ENCODE measurements around the gene AK3. TPM values are rescaled to one million over a fixed set of nuclear protein-coding genes. Genes with fewer than 3 reads are reported as not detected.

Gene AK3
- total RNA-seq, 2 donors from 2014 or later, result 89.1 to 95.7 TPM

DNA sequence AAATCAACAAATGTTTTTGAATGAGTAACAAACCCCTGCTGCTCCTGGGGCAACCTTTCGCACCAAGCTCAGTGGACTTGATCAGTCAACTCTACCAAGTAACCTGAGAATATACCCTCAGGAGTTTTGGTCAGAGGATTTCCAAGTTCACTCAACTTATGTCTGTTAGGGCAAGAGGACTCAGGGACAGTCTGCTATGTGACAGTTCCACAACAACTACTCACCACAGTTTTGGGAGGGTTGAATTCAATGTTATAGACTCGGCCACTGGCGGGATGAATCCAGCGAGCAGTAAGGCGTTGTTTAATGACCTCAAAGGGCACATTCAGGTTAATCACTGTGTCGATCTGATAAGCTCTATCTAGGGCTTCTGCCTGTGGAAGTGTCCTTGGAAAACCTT lies 22.1 kb downstream of the AK3 start:
- DNase-seq, result no peak
- intact Hi-C loops (cut with DNase I, micrococcal nuclease), result no loop called here
- no peak for ATAC-seq

DNA sequence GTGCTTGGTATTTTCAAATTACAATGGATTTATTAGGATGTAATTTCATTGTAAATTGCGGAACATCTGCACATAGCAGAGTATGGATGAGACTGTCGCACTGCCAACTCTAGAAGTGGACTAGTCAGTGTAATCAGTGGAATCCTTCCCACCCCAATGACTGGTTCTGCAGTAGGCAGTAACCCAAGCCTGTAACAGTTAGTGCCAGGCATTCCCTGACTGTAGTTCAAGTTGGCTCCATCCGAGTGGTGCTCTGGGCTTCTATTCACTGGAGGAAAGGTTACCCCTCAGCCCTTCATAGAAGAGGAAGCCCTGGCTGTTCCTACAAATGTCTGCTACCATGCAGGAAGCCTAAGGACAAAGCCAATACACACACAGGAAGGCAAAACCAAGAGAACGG lies 23.2 kb downstream of the AK3 start:
- no peak for ATAC-seq
- intact Hi-C loops (cut with DNase I, micrococcal nuclease), result no loop called here
- DNase-seq, result no peak

DNA sequence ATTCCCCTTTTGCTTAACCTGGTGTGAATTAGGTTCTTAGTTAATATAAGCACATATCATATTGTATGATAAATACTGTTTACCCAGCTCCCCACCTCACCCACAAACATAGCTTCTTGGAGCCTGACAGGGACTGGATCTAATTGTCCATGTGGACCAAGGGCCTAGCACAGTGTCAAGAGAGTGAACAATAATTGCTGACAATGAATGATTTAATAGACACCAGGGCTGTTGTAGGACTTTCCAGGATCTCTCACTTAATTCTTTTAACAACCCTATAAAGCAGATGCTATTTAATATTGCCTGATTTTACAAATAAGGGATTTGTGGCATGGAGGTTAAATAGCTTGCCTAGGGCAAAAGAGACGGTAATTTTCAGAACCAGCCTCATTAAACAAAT lies 24.8 kb downstream of the AK3 start:
- ATAC-seq (no peak), DNase-seq (no peak)
- intact Hi-C loops (cut with DNase I, micrococcal nuclease), result no loop called here

DNA sequence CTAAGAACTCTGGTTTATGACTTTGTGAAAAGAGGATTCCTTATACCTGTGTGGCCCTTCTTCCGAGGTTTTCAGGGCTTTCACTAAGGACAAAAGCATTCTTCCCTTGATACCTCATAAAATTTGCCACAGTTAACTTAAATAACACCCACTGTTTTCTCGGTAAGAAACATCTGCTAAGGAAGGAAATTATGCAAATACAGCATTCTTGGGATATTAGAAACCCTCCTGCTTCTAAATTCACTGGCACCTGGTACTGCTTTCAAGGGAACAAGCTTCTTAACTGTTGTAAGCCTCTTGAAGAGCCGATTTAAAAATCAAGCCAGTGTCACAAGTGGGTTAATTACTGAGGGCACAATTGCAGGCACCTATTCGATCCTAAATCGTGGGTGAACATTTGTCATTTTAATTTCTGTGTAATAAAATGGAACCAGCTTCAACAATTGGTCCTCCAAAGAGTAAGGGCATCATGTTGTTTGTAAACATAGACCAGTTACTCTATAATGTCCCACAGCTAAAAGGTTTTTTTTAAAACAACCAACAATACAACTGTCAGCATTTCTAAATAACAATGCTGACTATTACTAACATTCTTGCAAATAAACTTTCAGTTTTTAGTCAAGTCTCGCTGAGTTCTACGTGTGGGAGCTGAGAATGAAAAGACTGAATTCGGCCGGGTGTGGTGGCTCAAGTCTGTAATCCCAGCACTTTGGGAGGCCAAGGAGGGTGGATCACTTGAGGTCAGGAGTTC lies 26.6 kb downstream of the AK3 start:
- ATAC-seq, result no peak
- DNase-seq, result no peak
- intact Hi-C loops (cut with DNase I, micrococcal nuclease), result no loop called here

DNA sequence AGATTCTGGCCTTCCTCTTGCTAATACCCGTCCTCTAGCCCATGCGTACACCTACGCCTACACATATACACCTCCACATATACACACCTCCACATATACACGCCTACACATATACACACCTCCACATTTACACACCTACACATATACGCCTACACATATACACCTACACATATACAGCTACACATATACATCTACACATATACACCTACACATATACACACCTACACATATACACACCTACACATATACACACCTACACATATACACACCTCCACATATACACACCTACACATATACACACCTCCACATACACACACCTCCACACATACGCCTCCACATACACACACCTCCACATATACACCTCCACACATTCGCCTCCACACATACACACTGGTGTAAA lies 27.2 kb downstream of the AK3 start:
- peak; percentile 16 for ATAC-seq
- no peak for DNase-seq
- intact Hi-C loops (cut with DNase I, micrococcal nuclease), result no loop called here

DNA sequence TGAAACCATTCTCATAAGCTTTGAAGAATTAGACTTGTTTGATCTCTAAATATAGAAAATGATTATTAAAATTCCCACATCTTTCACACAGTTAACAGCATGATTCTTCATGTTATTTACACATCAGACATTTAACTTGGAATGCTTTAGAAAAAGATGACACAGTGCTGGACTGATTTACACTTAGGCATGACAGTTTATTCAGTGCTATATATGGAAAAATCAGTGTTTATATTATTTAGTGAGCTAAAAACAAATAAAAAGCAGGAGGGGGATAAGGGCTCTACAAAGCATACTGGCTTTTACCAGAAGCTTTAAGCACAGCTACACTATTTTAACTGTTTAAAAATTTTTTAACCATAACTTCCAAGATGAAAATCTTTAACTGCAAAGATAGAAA lies 31.6 kb downstream of the AK3 start:
- intact Hi-C loops (cut with DNase I, micrococcal nuclease), result no loop called here
- DNase-seq, result no peak

DNA sequence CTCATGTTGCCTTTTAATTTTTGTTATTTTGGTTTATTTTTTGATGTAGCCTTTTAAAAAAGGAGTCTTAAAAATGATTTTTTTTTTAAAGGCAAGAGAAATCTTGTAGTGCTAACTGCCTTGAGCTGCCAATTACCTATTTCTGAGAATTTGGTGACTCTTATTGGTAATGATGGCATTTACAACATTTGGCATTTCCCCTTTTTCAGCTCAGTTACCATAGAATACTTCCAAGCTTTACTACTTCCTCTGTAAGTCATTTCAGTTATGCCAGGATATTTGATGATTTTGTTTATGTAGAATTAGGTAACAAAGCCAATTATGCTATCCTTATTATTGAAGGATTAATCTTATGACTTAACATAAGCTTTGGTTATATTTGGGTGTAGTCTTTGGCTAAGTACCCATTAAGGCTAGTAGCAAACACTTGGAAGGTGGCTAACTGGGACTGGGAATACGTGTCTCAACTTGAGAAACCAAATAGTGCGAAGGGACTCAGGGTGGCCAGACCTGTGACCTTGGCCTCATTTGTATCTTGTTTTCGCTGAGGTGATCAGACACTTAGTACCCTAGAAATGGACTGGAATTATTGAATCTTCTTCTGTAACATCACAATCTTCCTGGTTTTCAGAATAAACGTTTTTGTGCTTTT lies 33.9 kb downstream of the AK3 start:
- ATAC-seq (no peak), DNase-seq (no peak)
- intact Hi-C loops (cut with DNase I, micrococcal nuclease), result no loop called here

More for the DNA sequence above, 31.6 kb downstream of the AK3 start:
- ATAC-seq, result no peak

DNA sequence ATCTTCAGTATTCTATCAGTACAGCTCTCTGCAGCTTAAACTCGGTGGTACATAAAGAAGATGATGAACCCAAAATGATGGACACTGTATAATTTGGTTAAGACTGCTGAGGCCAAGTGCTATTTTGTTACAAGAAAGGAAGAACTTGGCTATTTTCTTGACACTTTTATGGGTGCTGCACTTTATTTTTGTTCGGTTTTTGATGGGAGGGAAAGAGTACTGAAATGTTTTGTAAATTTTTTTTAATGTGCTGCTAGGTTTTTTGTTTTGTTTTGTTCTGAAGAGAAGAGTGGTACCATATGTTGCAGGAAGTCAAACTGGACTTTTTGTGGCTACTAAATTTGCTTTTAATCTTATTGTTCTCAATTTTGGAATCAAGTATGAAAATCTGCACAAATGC lies 35.0 kb downstream of the AK3 start:
- ATAC-seq (no peak), DNase-seq (no peak)
- intact Hi-C loops (cut with DNase I, micrococcal nuclease), result no loop called here

DNA sequence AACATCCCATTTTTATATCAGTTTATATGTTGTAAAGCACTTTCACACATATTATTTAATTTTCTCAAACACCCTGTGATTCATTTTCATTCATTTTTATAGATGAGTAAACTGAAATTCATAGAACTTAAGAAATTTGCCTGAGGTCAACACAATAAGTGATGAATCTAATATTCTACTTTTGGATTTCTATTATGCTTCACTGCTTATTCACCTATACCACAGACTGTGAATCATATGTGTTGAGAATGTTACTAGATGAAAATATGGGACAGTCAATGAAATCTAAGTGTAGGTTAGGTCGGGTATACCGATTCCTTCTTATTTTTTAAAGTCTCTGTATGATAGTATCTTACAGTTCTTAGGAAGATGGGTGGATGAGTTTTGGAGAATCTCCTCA lies 36.9 kb downstream of the AK3 start:
- intact Hi-C loops (cut with DNase I, micrococcal nuclease), result no loop called here
- ATAC-seq, result no peak
- DNase-seq, result no peak

DNA sequence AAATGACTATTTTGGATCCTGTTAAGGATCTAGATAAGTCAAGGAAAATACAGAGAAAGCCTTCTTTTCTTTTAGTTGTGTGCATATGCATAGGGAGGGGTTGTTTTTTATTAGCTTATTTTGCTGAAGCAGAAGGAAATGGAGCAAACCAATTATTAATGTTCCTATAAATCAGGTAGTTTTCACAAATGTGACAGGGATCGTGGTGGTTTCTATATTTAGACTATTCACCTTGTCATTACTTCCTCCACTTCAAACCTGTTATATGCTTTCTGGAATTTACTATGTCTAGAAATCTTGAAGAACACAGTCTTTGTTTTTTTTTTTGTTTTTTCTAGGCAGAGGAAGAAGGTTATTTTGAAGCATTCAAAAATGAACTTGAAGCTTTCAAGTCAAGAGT lies 39.5 kb downstream of the AK3 start:
- DNase-seq (no peak), ATAC-seq (no peak)
- intact Hi-C loops (cut with DNase I, micrococcal nuclease), result no loop called here

DNA sequence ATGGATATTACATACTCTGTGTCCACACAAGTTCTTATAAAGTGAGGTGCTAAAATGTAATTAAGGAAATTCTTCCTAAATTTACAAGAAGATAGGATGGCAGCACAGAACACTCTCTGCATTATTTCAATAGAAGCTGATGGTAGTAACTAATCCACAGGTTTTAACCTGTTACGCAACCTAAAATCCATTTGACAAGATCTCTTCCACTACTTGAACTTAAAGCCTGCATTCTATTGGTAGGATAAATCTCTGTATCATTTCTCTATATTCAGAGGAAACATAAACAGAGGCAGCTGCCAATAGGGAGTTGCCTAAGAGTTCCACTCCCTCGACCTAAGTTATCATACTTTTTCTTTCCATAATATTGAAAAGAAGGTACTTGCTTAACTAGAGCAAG lies 40.1 kb downstream of the AK3 start:
- DNase-seq (no peak), ATAC-seq (no peak)
- intact Hi-C loops (cut with DNase I, micrococcal nuclease), result no loop called here

DNA sequence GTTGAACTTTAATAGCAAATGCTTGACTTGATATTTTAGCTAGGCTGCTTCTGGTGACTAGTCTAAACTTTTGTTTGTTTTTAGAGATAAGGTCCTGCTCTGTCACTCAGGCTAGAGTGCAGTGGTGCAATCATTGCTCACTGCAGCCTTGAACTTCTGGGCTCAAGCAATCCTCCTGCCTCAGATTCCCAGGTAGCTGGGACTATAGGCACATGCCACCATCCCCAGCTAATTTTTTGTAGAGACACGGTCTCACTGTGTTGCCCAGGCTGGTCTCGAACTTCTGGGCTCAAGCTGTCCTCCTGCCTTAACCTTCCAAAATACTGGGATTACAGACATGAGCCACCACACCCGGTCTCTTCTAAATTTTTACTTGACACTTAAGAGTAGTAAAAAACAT lies 40.9 kb downstream of the AK3 start:
- no peak for DNase-seq
- intact Hi-C loops (cut with DNase I, micrococcal nuclease), result no loop called here
- peak; percentile 29 for ATAC-seq

DNA sequence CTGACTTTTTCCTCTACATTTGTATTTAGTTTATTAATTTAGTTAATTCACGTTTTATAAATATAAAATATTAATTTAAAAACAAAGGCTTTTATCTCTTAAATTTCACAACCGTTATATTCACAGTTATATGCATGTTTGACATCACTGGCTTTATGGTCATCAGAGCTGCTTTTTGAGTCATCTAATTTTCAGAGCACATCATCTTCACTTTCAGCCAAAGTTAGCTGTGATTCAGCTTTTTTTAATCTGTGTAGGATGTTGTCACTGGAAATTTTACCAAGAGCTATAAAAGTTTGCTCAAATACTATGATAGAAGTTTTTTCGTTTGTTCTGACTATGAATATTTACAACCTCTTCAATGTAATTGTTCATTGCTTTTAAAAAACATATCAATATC lies 49.2 kb downstream of the AK3 start:
- ATAC-seq, result no peak
- no peak for DNase-seq

DNA sequence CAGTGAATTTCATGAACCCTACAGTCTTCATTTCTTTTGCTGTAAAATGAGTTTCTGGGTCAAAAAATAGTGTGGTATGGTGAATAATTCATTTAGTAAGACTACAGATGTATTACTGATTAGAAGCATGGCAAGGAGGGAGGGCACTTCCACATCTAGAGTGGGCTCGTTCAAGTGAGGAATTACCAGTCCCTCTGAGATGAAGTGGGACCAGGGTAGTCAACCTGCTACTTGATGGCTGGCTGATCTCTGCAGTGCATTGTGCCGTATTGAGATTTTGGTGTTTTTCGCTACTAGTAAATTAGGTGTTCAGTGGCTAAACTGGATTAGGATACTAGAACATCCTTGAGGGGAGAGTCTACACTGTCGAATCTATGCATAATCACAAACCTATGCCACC lies 50.9 kb downstream of the AK3 start:
- intact Hi-C loops (cut with DNase I, micrococcal nuclease), result no loop called here
- DNase-seq, result no peak
- no peak for ATAC-seq

More for the DNA sequence above, 49.2 kb downstream of the AK3 start:
- intact Hi-C loops (cut with DNase I, micrococcal nuclease), result no loop called here

DNA sequence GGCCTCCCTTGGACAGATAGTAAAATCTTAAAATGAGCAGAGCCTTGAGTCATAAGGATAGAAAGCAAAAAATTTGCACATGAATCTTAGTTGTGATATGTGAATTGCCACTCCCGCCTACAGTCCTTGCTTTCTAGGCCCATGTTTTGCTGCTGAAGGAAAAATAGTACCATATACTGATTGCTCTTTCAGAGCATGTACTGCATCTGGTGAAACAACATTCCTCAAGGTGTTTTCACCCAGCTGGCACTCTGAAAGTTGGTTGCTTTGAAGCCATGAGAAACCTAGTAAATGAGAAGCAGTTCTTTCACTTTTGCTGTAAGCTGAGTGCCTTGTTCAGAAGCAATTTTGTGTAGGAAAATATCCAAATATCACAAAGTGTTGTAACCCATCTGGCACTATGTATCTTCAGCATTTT lies 51.3 kb downstream of the AK3 start:
- intact Hi-C loops (cut with DNase I, micrococcal nuclease), result loop anchor here in 1 of 2 donors (10.0 kb wide), 1 partner anchor 45 kb away; no protein-coding TSS in a partner anchor
- no peak for ATAC-seq

DNA sequence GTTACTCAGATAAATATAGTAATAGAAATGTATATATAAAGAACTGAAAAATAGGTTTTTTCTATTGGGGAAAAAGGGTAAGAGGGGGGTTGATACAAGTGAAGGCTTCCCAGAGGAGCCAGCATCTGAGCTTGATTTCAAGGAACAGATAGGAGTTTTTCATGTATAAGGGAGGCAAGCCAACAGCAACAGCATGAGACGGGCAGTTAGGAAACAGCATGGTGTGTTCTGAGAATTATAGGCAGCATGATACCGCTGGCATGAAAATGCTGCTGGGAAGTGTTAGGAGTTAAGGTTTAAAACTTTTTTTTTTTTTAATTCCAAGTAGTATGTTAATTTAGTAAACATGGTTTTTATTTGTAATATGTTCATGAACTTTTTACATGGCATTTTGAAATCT lies 52.0 kb downstream of the AK3 start:
- no peak for DNase-seq
- intact Hi-C loops (cut with DNase I, micrococcal nuclease), result loop anchor here in 1 of 2 donors (10.0 kb wide), 1 partner anchor 46 kb away; no protein-coding TSS in a partner anchor
- no peak for ATAC-seq

More for the DNA sequence above, 51.3 kb downstream of the AK3 start:
- DNase-seq, result no peak

DNA sequence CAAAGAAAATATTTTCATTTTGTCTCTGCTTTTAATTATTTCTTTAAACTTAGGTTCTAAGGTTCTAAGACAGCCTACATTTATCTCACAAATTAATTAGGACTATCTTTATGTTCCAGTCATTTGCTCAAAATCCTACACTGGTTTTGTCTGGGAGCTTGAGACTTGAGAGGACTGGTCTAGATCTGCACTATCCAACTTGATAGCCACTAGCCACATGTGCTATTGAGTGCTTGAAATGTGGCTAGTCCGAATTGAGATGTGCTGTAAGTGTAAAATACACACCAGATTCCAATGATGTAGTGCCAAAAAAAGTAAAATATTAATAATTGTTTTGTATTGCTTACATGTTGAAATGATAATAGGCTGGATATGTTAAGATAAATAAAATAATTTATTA lies 54.4 kb downstream of the AK3 start:
- DNase-seq (no peak), ATAC-seq (no peak)
- intact Hi-C loops (cut with DNase I, micrococcal nuclease), result loop anchor here in 1 of 2 donors (10.0 kb wide), 1 partner anchor 48 kb away; no protein-coding TSS in a partner anchor

DNA sequence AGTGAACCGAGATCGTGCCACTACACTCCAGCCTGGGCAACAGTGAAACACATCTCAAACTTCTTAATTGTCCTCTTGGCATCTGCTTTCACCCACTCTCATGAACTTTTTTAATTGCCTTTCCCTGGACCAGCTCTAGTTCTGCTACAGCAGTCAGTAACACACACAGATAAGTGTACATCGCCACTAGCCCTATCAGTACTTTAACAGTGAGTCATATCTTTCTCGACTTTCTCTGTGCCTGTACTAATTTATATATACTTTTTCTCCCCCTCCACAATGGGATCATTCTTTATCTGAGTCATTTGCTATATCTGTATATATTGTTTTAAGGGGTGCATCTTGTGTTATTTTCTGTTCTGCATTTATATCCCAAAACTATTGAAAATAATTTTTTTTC lies 54.9 kb downstream of the AK3 start:
- DNase-seq, result no peak
- intact Hi-C loops (cut with DNase I, micrococcal nuclease), result loop anchor here in 1 of 2 donors (10.0 kb wide), 1 partner anchor 49 kb away; no protein-coding TSS in a partner anchor
- ATAC-seq, result no peak

DNA sequence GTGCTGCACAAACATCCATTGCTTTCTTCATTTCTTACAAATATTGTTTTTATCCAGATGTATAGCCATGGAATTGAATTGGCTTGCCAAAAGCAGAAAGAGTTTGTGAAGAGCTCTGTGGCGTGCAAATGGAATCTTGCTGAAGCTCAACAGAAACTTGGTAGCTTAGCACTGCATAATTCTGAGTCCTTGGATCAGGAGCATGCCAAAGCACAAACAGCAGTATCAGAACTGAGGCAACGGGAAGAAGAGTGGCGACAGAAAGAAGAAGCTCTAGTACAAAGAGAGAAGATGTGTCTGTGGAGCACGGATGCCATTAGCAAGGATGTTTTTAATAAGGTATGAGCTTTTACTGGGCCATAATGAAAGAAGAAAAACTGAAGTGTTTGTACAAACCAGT lies 56.2 kb downstream of the AK3 start:
- intact Hi-C loops (cut with DNase I, micrococcal nuclease), result loop anchor here in 1 of 2 donors (10.0 kb wide), 1 partner anchor 50 kb away; no protein-coding TSS in a partner anchor

DNA sequence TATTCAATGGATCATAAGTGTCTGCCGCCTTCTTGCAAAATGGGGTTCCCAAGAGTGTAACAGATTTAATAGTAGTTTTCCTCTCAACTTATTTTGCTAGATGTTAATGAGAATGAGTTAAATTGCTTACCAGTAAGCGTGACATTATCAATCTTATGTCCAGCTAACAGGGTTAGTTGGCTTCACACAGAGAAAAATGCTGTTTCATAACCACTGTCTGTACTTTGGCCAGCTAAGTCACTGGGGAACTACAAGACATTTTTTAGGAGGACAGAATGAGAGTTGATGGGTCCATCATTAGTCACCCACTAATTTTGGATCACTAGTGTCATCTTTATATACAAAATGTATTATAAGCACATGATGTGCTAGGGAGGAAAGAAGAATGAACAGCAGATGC lies 60.3 kb downstream of the AK3 start:
- ATAC-seq, result no peak
- intact Hi-C loops (cut with DNase I, micrococcal nuclease), result loop anchor here in 1 of 2 donors (10.0 kb wide), 1 partner anchor 54 kb away; no protein-coding TSS in a partner anchor
- no peak for DNase-seq

More for the DNA sequence above, 56.2 kb downstream of the AK3 start:
- DNase-seq (no peak), ATAC-seq (no peak)

Measured in left colon (tissue), 2 donors.